Mesenchymal stem cell (in vitro differentiated cells and primary cell): Measurements from ENCODE around the gene ASTN2.

ENCODE experiments used
- DNase-seq: peaks from one replicate; pipeline ENCODE4 v3.0.0-alpha.2; 2013
- H2AFZ ChIP-seq: one replicate; pipeline ENCODE4 v1.6.1; 2013; ENCODE audit warnings: low read depth, mild to moderate bottlenecking, control low read depth, inconsistent platforms, low read length, moderate library complexity
- H2AK5ac ChIP-seq: 2 replicates; pipeline ENCODE4 v1.6.1; 2013; ENCODE audit warnings: low read length, moderate library complexity, mild to moderate bottlenecking, inconsistent platforms; ENCODE audit not compliant: severe bottlenecking
- H2BK120ac ChIP-seq: one replicate; pipeline ENCODE4 v1.6.1; 2013; ENCODE audit warnings: low read depth, mild to moderate bottlenecking, inconsistent platforms, low read length, moderate library complexity
- H2BK12ac ChIP-seq, 2 experiments: one replicate each; pipeline ENCODE4 v1.6.1; 2013; ENCODE audit warnings: inconsistent platforms in 2 of 2, low read length in 2 of 2, mild to moderate bottlenecking in 2 of 2, moderate library complexity in 2 of 2, control low read depth in 1 of 2
- H2BK15ac ChIP-seq: one replicate; pipeline ENCODE4 v1.6.1; 2013; ENCODE audit warnings: mild to moderate bottlenecking, low read depth, inconsistent platforms; ENCODE audit not compliant: poor library complexity, severe bottlenecking
- H2BK5ac ChIP-seq: 2 replicates; pipeline ENCODE4 v1.6.1; 2013; ENCODE audit warnings: low read depth, mild to moderate bottlenecking, low read length, control low read depth, inconsistent platforms; ENCODE audit not compliant: poor library complexity, severe bottlenecking
- H3K14ac ChIP-seq, 2 experiments: one replicate each; pipeline ENCODE4 v1.6.1; 2013; ENCODE audit warnings: inconsistent platforms in 2 of 2, low read length in 2 of 2, control low read depth in 1 of 2, mild to moderate bottlenecking in 1 of 2, moderate library complexity in 1 of 2
- H3K18ac ChIP-seq, 2 experiments: one replicate each; pipeline ENCODE4 v1.6.1; 2013; ENCODE audit warnings: inconsistent platforms in 2 of 2, low read length in 2 of 2, control low read depth in 1 of 2, low read depth in 1 of 2, mild to moderate bottlenecking in 1 of 2
- H3K23ac ChIP-seq, 2 experiments: one replicate each; pipeline ENCODE4 v1.6.1; 2013; ENCODE audit warnings: inconsistent platforms in 2 of 2, low read length in 2 of 2, mild to moderate bottlenecking in 2 of 2, moderate library complexity in 2 of 2, control low read depth in 1 of 2
- H3K27ac ChIP-seq: 2 replicates; pipeline ENCODE4 v1.5.1; 2013; ENCODE audit warnings: mild to moderate bottlenecking, moderate library complexity, low read length, control low read depth, inconsistent platforms; ENCODE audit not compliant: poor library complexity, severe bottlenecking
- H3K27me3 ChIP-seq, 2 experiments: 2 replicates each; pipeline versions ENCODE4 v1.6.1 to v1.7.0; 2013; ENCODE audit warnings: low read length in 2 of 2, mild to moderate bottlenecking in 2 of 2, moderate library complexity in 2 of 2, control low read depth in 1 of 2, inconsistent platforms in 1 of 2; ENCODE audit not compliant: control insufficient read depth in 1 of 2, insufficient read depth in 1 of 2
- H3K36me3 ChIP-seq, 2 experiments: 2 replicates each; pipeline versions ENCODE4 v1.6.1 to v1.7.0; 2013; ENCODE audit warnings: low read length in 2 of 2, control low read depth in 1 of 2, inconsistent platforms in 1 of 2, low read depth in 1 of 2, mild to moderate bottlenecking in 1 of 2; ENCODE audit not compliant: insufficient read depth in 2 of 2, control insufficient read depth in 1 of 2
- H3K4ac ChIP-seq, 2 experiments: one replicate each; pipeline ENCODE4 v1.6.1; 2013; ENCODE audit warnings: inconsistent platforms in 2 of 2, low read length in 2 of 2, mild to moderate bottlenecking in 2 of 2, moderate library complexity in 2 of 2, control low read depth in 1 of 2, low read depth in 1 of 2
- H3K4me1 ChIP-seq: 2 replicates; pipeline ENCODE4 v1.6.1; 2013; ENCODE audit warnings: low read depth, low read length, control low read depth; ENCODE audit not compliant: control insufficient read depth, insufficient read depth
- H3K4me2 ChIP-seq: 2 replicates; pipeline ENCODE4 v1.6.1; 2013; ENCODE audit warnings: low read length, mild to moderate bottlenecking, inconsistent platforms; ENCODE audit not compliant: poor library complexity, severe bottlenecking
- H3K4me3 ChIP-seq, 2 experiments: 2 replicates each; pipeline versions ENCODE4 v1.5.1 to v1.7.0; 2013; ENCODE audit warnings: low read length in 2 of 2, mild to moderate bottlenecking in 2 of 2, control low read depth in 1 of 2, low read depth in 1 of 2; ENCODE audit not compliant: insufficient read depth in 1 of 2
- H3K79me1 ChIP-seq: replicated peaks from 2 replicates; pipeline ENCODE4 v1.6.1; 2013; ENCODE audit warnings: mild to moderate bottlenecking, control low read depth, low read length, inconsistent platforms; ENCODE audit not compliant: poor library complexity, severe bottlenecking
- H3K9ac ChIP-seq: 2 replicates; pipeline ENCODE4 v1.7.0; 2013; ENCODE audit warnings: mild to moderate bottlenecking, low read length, moderate library complexity
- H3K9me3 ChIP-seq: 2 replicates; pipeline ENCODE4 v1.7.0; 2013; ENCODE audit warnings: mild to moderate bottlenecking, low read length; ENCODE audit not compliant: control insufficient read depth
- H4K8ac ChIP-seq: one replicate; pipeline ENCODE4 v1.6.1; 2013; ENCODE audit warnings: inconsistent platforms, mild to moderate bottlenecking, low read length, moderate library complexity
- H4K91ac ChIP-seq: one replicate; pipeline ENCODE4 v1.6.1; 2013; ENCODE audit warnings: mild to moderate bottlenecking, low read length, inconsistent platforms
- WGBS: methylation state at CpG from one replicate; pipeline ENCODE4 v1.1.7; 2013; ENCODE audit warnings: mixed read lengths; 5-methylcytosine and 5-hydroxymethylcytosine counted together

The ASTN2 gene

GRCh38 chr9:117156144-117156688 is 258.6 kb downstream of the ASTN2 start:
- H3K9me3 ChIP-seq, result no peaks in the 10 kb centered on the region
- no peak overlapping the region for H2AFZ ChIP-seq
- no peak overlapping the region for H3K18ac ChIP-seq
- H3K23ac ChIP-seq, result no peak overlapping the region
- no peak overlapping the region for H3K4ac ChIP-seq
- H2BK5ac ChIP-seq, result no peak overlapping the region
- no peaks in the 10 kb centered on the region for H3K27me3 ChIP-seq
- H2BK12ac ChIP-seq, result no peak overlapping the region
- H3K36me3 ChIP-seq, result no peaks in the 10 kb centered on the region
- DNase-seq, result peak; percentile 2
- no peak overlapping the region for H2BK15ac ChIP-seq
- H3K4me1 ChIP-seq, result no peaks in the 10 kb centered on the region
- H3K79me1 ChIP-seq, result no peaks in the 10 kb centered on the region
- H3K4me3 ChIP-seq, result no peak overlapping the region
- no peak overlapping the region for H3K9ac ChIP-seq
- no peak overlapping the region for H3K27ac ChIP-seq
- H4K8ac ChIP-seq, result no peak overlapping the region
- H3K4me2 ChIP-seq, result no peak overlapping the region
- WGBS, result 73% methylated on average over 1 of the region's 2 CpGs
- H4K91ac ChIP-seq, result no peak overlapping the region
- H2BK120ac ChIP-seq, result no peak overlapping the region
- no peak overlapping the region for H3K14ac ChIP-seq
- H2AK5ac ChIP-seq, result no peak overlapping the region

GRCh38 chr9:117153021-117153420 is 261.8 kb downstream of the ASTN2 start:
- WGBS, result 0% methylated on average over 1 of the region's 1 CpG
- Histone ChIP-seq H3K4ac (no peak overlapping the region), H3K4me2 (no peak overlapping the region), H3K36me3 (no peaks in the 10 kb centered on the region), H4K8ac (no peak overlapping the region), H2AFZ (no peak overlapping the region), H4K91ac (no peak overlapping the region), H2BK12ac (no peak overlapping the region), H3K27ac (no peak overlapping the region), H3K79me1 (no peaks in the 10 kb centered on the region), H3K14ac (peak overlapping the region in 1 of 2 experiments; percentile 18), H3K27me3 (no peaks in the 10 kb centered on the region), H3K9ac (no peak overlapping the region), H3K9me3 (no peaks in the 10 kb centered on the region), H3K18ac (no peak overlapping the region), H2BK120ac (no peak overlapping the region), H3K23ac (no peak overlapping the region), H2BK5ac (no peak overlapping the region), H2AK5ac (no peak overlapping the region), H2BK15ac (no peak overlapping the region), H3K4me3 (no peak overlapping the region), H3K4me1 (no peaks in the 10 kb centered on the region)
- DNase-seq, result peak; percentile 12

- Histone ChIP-seq H4K91ac (no peak overlapping the region), H2BK15ac (no peak overlapping the region), H3K4me1 (no peaks in the 10 kb centered on the region), H2AFZ (no peak overlapping the region), H3K27me3 (no peaks in the 10 kb centered on the region), H4K8ac (no peak overlapping the region), H2AK5ac (no peak overlapping the region), H3K14ac (no peak overlapping the region), H3K27ac (no peak overlapping the region), H3K4ac (no peak overlapping the region), H3K79me1 (no peaks in the 10 kb centered on the region), H3K9me3 (no peaks in the 10 kb centered on the region), H3K23ac (no peak overlapping the region), H3K4me2 (no peak overlapping the region), H3K18ac (no peak overlapping the region), H3K9ac (no peak overlapping the region), H2BK120ac (no peak overlapping the region), H2BK5ac (no peak overlapping the region), H3K36me3 (no peaks in the 10 kb centered on the region), H2BK12ac (no peak overlapping the region), H3K4me3 (no peak overlapping the region)
- 100% methylated on average over 1 of the region's 2 CpGs for WGBS
- DNase-seq, result no peak
Measured at GRCh38 chr9:117151716-117152115, 263.1 kb downstream of the ASTN2 start.

- Histone ChIP-seq H3K9me3 (no peaks in the 10 kb centered on the region), H3K14ac (no peak overlapping the region), H3K4me2 (no peak overlapping the region), H3K4me3 (no peak overlapping the region), H2BK5ac (no peak overlapping the region), H3K27ac (no peak overlapping the region), H2BK120ac (no peak overlapping the region), H2BK15ac (no peak overlapping the region), H3K79me1 (no peaks in the 10 kb centered on the region), H4K8ac (no peak overlapping the region), H2AK5ac (no peak overlapping the region), H2AFZ (no peak overlapping the region), H2BK12ac (no peak overlapping the region), H4K91ac (no peak overlapping the region), H3K23ac (no peak overlapping the region), H3K4me1 (no peaks in the 10 kb centered on the region), H3K18ac (no peak overlapping the region), H3K36me3 (no peaks in the 10 kb centered on the region), H3K9ac (no peak overlapping the region), H3K27me3 (peaks cover 0 to 2% of the 10 kb centered on the region in 2 experiments), H3K4ac (no peak overlapping the region)
- WGBS, result 57% methylated on average over 1 of the region's 4 CpGs
- no peak for DNase-seq
Measured at GRCh38 chr9:117149996-117150395, 264.9 kb downstream of the ASTN2 start.
